Spleen (tissue), 11 donors: ENCODE measurements around the gene PA2G4. TPM values are rescaled to one million over a fixed set of nuclear protein-coding genes. Genes with fewer than 3 reads are reported as not detected.
A peak's percentile ranks its signal among the peaks of the same experiment; 100 is the strongest.

Experiments used
- DNase-seq: peaks from one replicate; pipeline ENCODE4 v3.0.0-alpha.2; 2020
- H3K27ac ChIP-seq, 8 donors: fragments of 200-600 bp; sonication (generic) in 7 of 8; 1 replicate in 4 of 8; 2 replicates in 4 of 8; pipeline versions ENCODE4 v1.5.0 to v1.8.0; 2016 to 2021; ENCODE audit warnings: inconsistent platforms in 4 of 8, mild to moderate bottlenecking in 4 of 8, moderate library complexity in 1 of 8
- H3K27me3 ChIP-seq, 7 donors: fragments of 200-600 bp; sonication (generic) in 6 of 7; replicated peaks in 1 of 7; 1 replicate in 4 of 7; 2 replicates in 3 of 7; pipeline versions ENCODE4 v1.5.0 to v1.8.0; 2016 to 2021; ENCODE audit warnings: inconsistent platforms in 3 of 7, mild to moderate bottlenecking in 1 of 7
- H3K36me3 ChIP-seq, 6 donors: fragments of 200-600 bp; sonication (generic) in 5 of 6; 1 replicate in 4 of 6; 2 replicates in 2 of 6; pipeline versions ENCODE4 v1.5.0 to v1.8.0; 2016 to 2021; ENCODE audit warnings: inconsistent platforms in 2 of 6
- H3K4me1 ChIP-seq, 6 donors: fragments of 200-600 bp; sonication (generic) in 5 of 6; 1 replicate in 3 of 6; 2 replicates in 3 of 6; pipeline versions ENCODE4 v1.5.0 to v1.8.0; 2016 to 2021; ENCODE audit warnings: inconsistent platforms in 3 of 6
- H3K4me3 ChIP-seq, 8 donors: fragments of 200-600 bp; sonication (generic) in 7 of 8; 1 replicate in 4 of 8; 2 replicates in 4 of 8; pipeline versions ENCODE4 v1.5.0 to v1.8.0; 2016 to 2021; ENCODE audit warnings: inconsistent platforms in 4 of 8, mild to moderate bottlenecking in 4 of 8, moderate library complexity in 2 of 8
- H3K9me3 ChIP-seq, 8 donors: fragments of 200-600 bp; sonication (generic) in 7 of 8; 1 replicate in 4 of 8; 2 replicates in 4 of 8; pipeline versions ENCODE4 v1.5.0 to v1.8.0; 2016 to 2021; ENCODE audit warnings: inconsistent platforms in 4 of 8
- POLR2A ChIP-seq, 3 donors: fragments of 450-650 bp; IDR thresholded peaks; one replicate each; pipeline ENCODE4 v1.5.1; 2017; ENCODE audit warnings: antibody characterized with exemption in 3 of 3, mild to moderate bottlenecking in 1 of 3
- POLR2AphosphoS5 ChIP-seq, 3 donors: sonication (generic); formaldehyde crosslinking; IDR thresholded peaks; one replicate each; pipeline ENCODE4 v1.5.1; 2017; ENCODE audit warnings: antibody characterized with exemption in 3 of 3
- WGBS, 5 donors: extraction: QIAGEN DNeasy Blood & Tissue Kit in 3 of 5; methylation state at CpG; one replicate each; pipeline versions ENCODE4 v1.1.5 to v1.1.7; 2013 to 2018; 5-methylcytosine and 5-hydroxymethylcytosine counted together
- intact Hi-C: fragments of 100-400 bp; cut with DNase I; formaldehyde crosslinking; loops from one replicate; pipeline ENCODE4 v1.15.0; 2023; ENCODE audit warnings: low total_unique reads
- polyA plus RNA-seq, 3 donors: library from polyadenylated mRNA; stranded (reverse); fragments of 200-250 nt; gene quantifications; one replicate each; pipeline ENCODE4 v1.2.1, GENCODE V29; 2013
- total RNA-seq, 7 donors: library from RNA; depleted of rRNA in 3 of 7; stranded (reverse); fragments of >200 nt in 3 of 7; fragmentation: NEBNext Ultra II Directional in 4 of 7; extraction: Animal tissue kit (Norgen Biotek cat#: 25700) in 4 of 7; gene quantifications; one replicate each; pipeline versions ENCODE4 v1.1.0 to v1.2.1, GENCODE V29; 2016 to 2021
- TF ChIP-seq, protein P1 (sequence below), 11 experiments: fragments of 200-600 bp in 7 of 11; fragments of 450-650 bp in 4 of 11; sonication (generic) in 4 of 11; IDR thresholded peaks in 8 of 11; conservative IDR thresholded peaks in 3 of 11; 1 replicate in 7 of 11; 2 replicates in 4 of 11; pipeline versions ENCODE4 v1.4.0 to v1.8.0; 2016 to 2021; ENCODE audit warnings: antibody characterized with exemption in 11 of 11, inconsistent platforms in 4 of 11, mild to moderate bottlenecking in 1 of 11
- donor health status: healthy with polysubstance abuse.
- donor health status: DM: no; HTN: no; CAD: no; lungs with moderate emphysema.
- donor health status: DM: no; HTN: no; CAD: no.
- donor health status: Bipolar disorder and iron deficiency.
- donor health status: healthy.
- donor health status: DM: no; HTN: no; CAD: no.
- donor health status: DM: yes; HTN: yes; CAD: no.

Gene PA2G4
- total and polyA plus RNA-seq, 10 donors: 52.8 to 92.8 (median 73.4) TPM

DNA sequence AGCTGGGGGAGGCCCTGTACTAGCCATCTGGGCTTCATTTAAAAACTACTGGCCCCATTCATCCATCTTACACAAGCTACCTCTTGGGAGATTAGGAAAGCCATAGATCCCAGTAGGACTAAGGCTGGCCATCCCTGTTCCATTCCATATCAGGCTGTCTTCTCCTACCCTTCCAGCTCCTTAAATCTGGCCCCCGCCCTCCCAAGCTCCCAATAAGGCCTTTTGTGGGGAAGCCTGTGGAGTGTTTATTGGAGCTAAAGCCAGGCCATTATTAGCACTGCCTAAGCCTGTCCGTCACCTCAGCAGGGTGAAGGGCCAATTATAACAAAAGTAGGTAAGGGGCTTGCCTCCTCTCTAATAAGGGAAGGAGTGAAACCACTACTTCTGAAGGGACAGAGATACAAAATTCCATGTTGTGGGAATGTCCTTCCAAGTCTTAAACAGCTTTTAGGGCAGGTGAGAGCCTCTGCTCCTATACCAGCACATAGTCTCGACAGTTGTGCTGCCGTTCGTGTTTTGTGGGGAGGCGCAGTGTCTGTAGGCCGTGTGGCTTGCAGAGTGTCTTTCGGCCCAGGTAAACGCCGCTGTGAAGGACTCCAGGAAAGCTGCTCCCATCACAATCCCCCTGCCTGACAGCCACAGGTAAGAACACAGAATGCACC, 57.5 kb downstream of the PA2G4 start:
- H3K27ac ChIP-seq: peak overlapping the region in 4 of 8 donors; percentile 95 to 99 (median 98)
- intact Hi-C loops: no loop called here
- WGBS, 5 donors: 76 to 90% (median 84%) methylated on average over 10 of the region's 10 CpGs
- no peak for DNase-seq
- no peaks in the 10 kb centered on the region for H3K27me3 ChIP-seq
- peaks cover 20 to 59% (median 49%) of the 10 kb centered on the region in 6 donors for H3K4me1 ChIP-seq
- H3K36me3 ChIP-seq: peaks cover 0 to 75% (median 72%) of the 10 kb centered on the region in 6 donors
- H3K4me3 ChIP-seq: peak overlapping the region in 2 of 8 donors; percentile 68 to 88
- TF ChIP-seq POLR2AphosphoS5 (IDR thresholded peaks at IDR 0.05) (no peak), POLR2A (IDR thresholded peaks at IDR 0.05) (no peak)
- TF ChIP-seq, protein P1, sequence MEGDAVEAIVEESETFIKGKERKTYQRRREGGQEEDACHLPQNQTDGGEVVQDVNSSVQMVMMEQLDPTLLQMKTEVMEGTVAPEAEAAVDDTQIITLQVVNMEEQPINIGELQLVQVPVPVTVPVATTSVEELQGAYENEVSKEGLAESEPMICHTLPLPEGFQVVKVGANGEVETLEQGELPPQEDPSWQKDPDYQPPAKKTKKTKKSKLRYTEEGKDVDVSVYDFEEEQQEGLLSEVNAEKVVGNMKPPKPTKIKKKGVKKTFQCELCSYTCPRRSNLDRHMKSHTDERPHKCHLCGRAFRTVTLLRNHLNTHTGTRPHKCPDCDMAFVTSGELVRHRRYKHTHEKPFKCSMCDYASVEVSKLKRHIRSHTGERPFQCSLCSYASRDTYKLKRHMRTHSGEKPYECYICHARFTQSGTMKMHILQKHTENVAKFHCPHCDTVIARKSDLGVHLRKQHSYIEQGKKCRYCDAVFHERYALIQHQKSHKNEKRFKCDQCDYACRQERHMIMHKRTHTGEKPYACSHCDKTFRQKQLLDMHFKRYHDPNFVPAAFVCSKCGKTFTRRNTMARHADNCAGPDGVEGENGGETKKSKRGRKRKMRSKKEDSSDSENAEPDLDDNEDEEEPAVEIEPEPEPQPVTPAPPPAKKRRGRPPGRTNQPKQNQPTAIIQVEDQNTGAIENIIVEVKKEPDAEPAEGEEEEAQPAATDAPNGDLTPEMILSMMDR (IDR thresholded peaks at IDR 0.05 in 8 of 11, conservative IDR thresholded peaks at IDR 0.05 in 3 of 11): no peak
- H3K9me3 ChIP-seq: no peaks in the 10 kb centered on the region

DNA sequence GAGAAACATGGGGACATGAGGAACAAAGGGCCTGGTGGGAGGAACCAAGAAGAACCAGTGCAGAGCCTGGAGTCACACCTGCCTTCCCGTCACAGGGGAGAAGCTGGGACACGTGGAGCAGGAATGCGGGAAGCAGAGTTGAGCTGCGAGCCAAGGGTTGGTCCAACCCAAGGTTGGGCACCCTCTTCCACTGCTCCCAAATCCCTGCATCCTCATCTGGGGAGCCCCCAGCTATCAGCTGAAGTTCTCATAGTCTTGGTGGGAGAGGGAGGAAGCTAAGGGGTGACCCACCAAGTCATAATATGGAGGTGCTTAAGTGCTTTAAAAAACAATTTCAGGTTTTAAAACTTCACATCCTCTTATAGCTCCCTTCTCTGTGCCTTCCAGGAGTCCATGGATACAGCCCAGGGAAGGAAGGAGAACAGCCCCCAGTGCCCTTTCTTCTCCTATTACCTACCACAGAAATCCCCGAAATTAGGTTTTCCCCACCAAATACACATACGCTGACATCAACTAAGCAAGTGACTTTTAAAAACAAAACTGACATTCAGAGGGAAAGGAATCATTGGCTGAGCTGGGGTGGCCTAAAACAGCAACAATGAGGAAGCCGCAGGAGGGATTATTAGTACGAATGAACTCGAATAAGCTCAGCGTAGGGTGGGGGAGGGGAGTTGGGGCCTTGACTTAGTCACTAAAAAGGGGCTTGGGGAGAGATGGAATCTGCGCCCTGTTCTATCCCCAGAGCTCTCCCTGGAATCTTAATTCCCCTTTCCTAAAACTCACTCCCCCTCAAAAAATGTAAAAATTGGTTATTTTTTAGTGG, 58.3 kb downstream of the PA2G4 start:
- no peaks in the 10 kb centered on the region for H3K9me3 ChIP-seq
- TF ChIP-seq POLR2A (IDR thresholded peaks at IDR 0.05) (no peak), POLR2AphosphoS5 (IDR thresholded peaks at IDR 0.05) (peak; percentile 44 to 67 (median 57))
- TF ChIP-seq, protein P1 (IDR thresholded peaks at IDR 0.05 in 8 of 11, conservative IDR thresholded peaks at IDR 0.05 in 3 of 11): no peak
- H3K27me3 ChIP-seq: no peaks in the 10 kb centered on the region
- H3K27ac ChIP-seq: peak overlapping the region in 3 of 8 donors; percentile 36 to 99 (median 95)
- H3K4me1 ChIP-seq: peaks cover 19 to 50% (median 40%) of the 10 kb centered on the region in 6 donors
- no peak for DNase-seq
- 63 to 82% (median 77%) methylated on average over 11 of the region's 11 CpGs for WGBS, 5 donors
- intact Hi-C loops: no loop called here
- peaks cover 0 to 84% (median 80%) of the 10 kb centered on the region in 6 donors for H3K36me3 ChIP-seq
- H3K4me3 ChIP-seq: no peak overlapping the region

Other genes with a start within 250 kb of the PA2G4 start
- gene PYM1, start 176.7 kb upstream of the PA2G4 start, total RNA-seq: 10 to 100 TPM; 26.7 to 40.7 (median 36.6) TPM
- 10 to 100 TPM; 48.3 to 54.0 (median 51.2) TPM for gene PYM1, start 176.7 kb upstream of the PA2G4 start, polyA plus RNA-seq
- gene DGKA, start 173.4 kb upstream of the PA2G4 start, total RNA-seq: 100 to 1,000 TPM; 132 to 261 (median 197) TPM
- gene DGKA, start 173.4 kb upstream of the PA2G4 start, polyA plus RNA-seq: 100 to 1,000 TPM in 2 of 3 donors, 10 to 100 TPM in 1; 73.8 to 136 (median 105) TPM
- 1 to 10 TPM in 3 of 7 donors, under 1 TPM in 4; 0.44 to 1.6 (median 0.85) TPM for gene PMEL, start 138.5 kb upstream of the PA2G4 start, total RNA-seq
- under 1 TPM; 0.15 to 0.50 (median 0.29) TPM for gene PMEL, start 138.5 kb upstream of the PA2G4 start, polyA plus RNA-seq
- 10 to 100 TPM; 21.4 to 46.6 (median 30.9) TPM for gene CDK2, start 137.7 kb upstream of the PA2G4 start, total RNA-seq
- gene CDK2, start 137.7 kb upstream of the PA2G4 start, polyA plus RNA-seq: 10 to 100 TPM; 11.9 to 16.2 (median 12.9) TPM
- gene RAB5B, start 130.5 kb upstream of the PA2G4 start, total RNA-seq: 100 to 1,000 TPM in 1 of 7 donors, 10 to 100 TPM in 6; 70.5 to 101 (median 94.4) TPM
- 10 to 100 TPM; 30.9 to 48.4 (median 35.1) TPM for gene RAB5B, start 130.5 kb upstream of the PA2G4 start, polyA plus RNA-seq
- gene SUOX, start 107.3 kb upstream of the PA2G4 start, total RNA-seq: 10 to 100 TPM; 13.1 to 29.1 (median 19.8) TPM
- 1 to 10 TPM; 6.0 to 8.1 (median 6.1) TPM for gene SUOX, start 107.3 kb upstream of the PA2G4 start, polyA plus RNA-seq
- 1 to 10 TPM; 3.1 to 9.3 (median 6.2) TPM for gene IKZF4, start 83.5 kb upstream of the PA2G4 start, total RNA-seq
- 1 to 10 TPM in 2 of 3 donors, under 1 TPM in 1; 0.80 to 1.6 (median 1.4) TPM for gene IKZF4, start 83.5 kb upstream of the PA2G4 start, polyA plus RNA-seq
- 100 to 1,000 TPM in 3 of 7 donors, 10 to 100 TPM in 4; 15.3 to 674 (median 76.8) TPM for gene RPS26, start 62.6 kb upstream of the PA2G4 start, total RNA-seq
- gene RPS26, start 62.6 kb upstream of the PA2G4 start, polyA plus RNA-seq: 1,000 to 10,000 TPM; 1,592 to 2,958 (median 1,751) TPM
- 1 to 10 TPM in 1 of 7 donors, under 1 TPM in 3, not detected in 3; 0.47 to 1.4 (median 0.72) TPM for gene ERBB3, start 24.4 kb upstream of the PA2G4 start, total RNA-seq
- 1 to 10 TPM in 1 of 3 donors, under 1 TPM in 2; 0.17 to 2.0 (median 0.23) TPM for gene ERBB3, start 24.4 kb upstream of the PA2G4 start, polyA plus RNA-seq
- 1,000 to 10,000 TPM; 2,138 to 3,021 (median 2,534) TPM for gene RPL41, start 12.1 kb downstream of the PA2G4 start, total RNA-seq
- gene RPL41, start 12.1 kb downstream of the PA2G4 start, polyA plus RNA-seq: 1,000 to 10,000 TPM; 7,053 to 9,352 (median 7,491) TPM
- 10 to 100 TPM in 4 of 7 donors, 1 to 10 TPM in 3; 7.4 to 13.6 (median 10.5) TPM for gene ZC3H10, start 13.7 kb downstream of the PA2G4 start, total RNA-seq
- gene ZC3H10, start 13.7 kb downstream of the PA2G4 start, polyA plus RNA-seq: 1 to 10 TPM; 1.5 to 4.0 (median 2.5) TPM
- gene ESYT1, start 23.7 kb downstream of the PA2G4 start, total RNA-seq: 100 to 1,000 TPM in 6 of 7 donors, 10 to 100 TPM in 1; 89.0 to 112 (median 107) TPM
- 10 to 100 TPM; 20.2 to 39.8 (median 33.2) TPM for gene ESYT1, start 23.7 kb downstream of the PA2G4 start, polyA plus RNA-seq
- gene MYL6B, start 48.0 kb downstream of the PA2G4 start, total RNA-seq: 100 to 1,000 TPM in 1 of 7 donors, 10 to 100 TPM in 6; 17.1 to 101 (median 35.7) TPM
- 10 to 100 TPM; 50.1 to 69.1 (median 57.0) TPM for gene MYL6B, start 48.0 kb downstream of the PA2G4 start, polyA plus RNA-seq
- gene MYL6, start 53.8 kb downstream of the PA2G4 start, total RNA-seq: 1,000 to 10,000 TPM; 1,063 to 1,656 (median 1,218) TPM
- gene MYL6, start 53.8 kb downstream of the PA2G4 start, polyA plus RNA-seq: 1,000 to 10,000 TPM; 1,480 to 3,098 (median 2,131) TPM
- 100 to 1,000 TPM in 4 of 7 donors, 10 to 100 TPM in 3; 73.7 to 121 (median 101) TPM for gene SMARCC2, start 84.9 kb downstream of the PA2G4 start, total RNA-seq
- gene SMARCC2, start 84.9 kb downstream of the PA2G4 start, polyA plus RNA-seq: 10 to 100 TPM in 1 of 3 donors, 1 to 10 TPM in 2; 8.5 to 24.7 (median 9.4) TPM
- gene RNF41, start 117.4 kb downstream of the PA2G4 start, total RNA-seq: 10 to 100 TPM; 38.5 to 56.1 (median 47.6) TPM
- 10 to 100 TPM; 13.2 to 21.0 (median 15.8) TPM for gene RNF41, start 117.4 kb downstream of the PA2G4 start, polyA plus RNA-seq
- gene NABP2, start 119.8 kb downstream of the PA2G4 start, total RNA-seq: 10 to 100 TPM; 13.4 to 21.3 (median 18.4) TPM
- gene NABP2, start 119.8 kb downstream of the PA2G4 start, polyA plus RNA-seq: 10 to 100 TPM; 19.7 to 24.6 (median 23.1) TPM
- gene SLC39A5, start 125.5 kb downstream of the PA2G4 start, total RNA-seq: 1 to 10 TPM in 1 of 7 donors, under 1 TPM in 2, not detected in 4; 0.44 to 1.3 (median 0.92) TPM
- under 1 TPM; 0.18 to 0.63 (median 0.22) TPM for gene SLC39A5, start 125.5 kb downstream of the PA2G4 start, polyA plus RNA-seq
- gene ANKRD52, start 153.8 kb downstream of the PA2G4 start, total RNA-seq: 10 to 100 TPM; 16.6 to 35.2 (median 27.5) TPM
- 1 to 10 TPM; 2.2 to 9.5 (median 2.8) TPM for gene ANKRD52, start 153.8 kb downstream of the PA2G4 start, polyA plus RNA-seq
- 10 to 100 TPM; 13.9 to 37.3 (median 19.6) TPM for gene COQ10A, start 162.4 kb downstream of the PA2G4 start, total RNA-seq
- gene COQ10A, start 162.4 kb downstream of the PA2G4 start, polyA plus RNA-seq: 10 to 100 TPM; 18.7 to 32.7 (median 21.9) TPM
- 100 to 1,000 TPM; 115 to 141 (median 132) TPM for gene CS, start 195.8 kb downstream of the PA2G4 start, total RNA-seq
- 10 to 100 TPM; 35.6 to 45.8 (median 36.6) TPM for gene CS, start 195.8 kb downstream of the PA2G4 start, polyA plus RNA-seq
- gene CNPY2, start 211.4 kb downstream of the PA2G4 start, total RNA-seq: 10 to 100 TPM; 63.0 to 79.7 (median 71.9) TPM
- 10 to 100 TPM; 81.9 to 86.9 (median 86.7) TPM for gene CNPY2, start 211.4 kb downstream of the PA2G4 start, polyA plus RNA-seq
- gene PAN2, start 229.4 kb downstream of the PA2G4 start, total RNA-seq: 100 to 1,000 TPM in 4 of 7 donors, 10 to 100 TPM in 3; 47.4 to 132 (median 100) TPM
- 10 to 100 TPM; 34.8 to 56.5 (median 54.4) TPM for gene PAN2, start 229.4 kb downstream of the PA2G4 start, polyA plus RNA-seq
- 1 to 10 TPM; 1.1 to 4.5 (median 2.0) TPM for gene IL23A, start 234.3 kb downstream of the PA2G4 start, total RNA-seq
- 1 to 10 TPM; 1.8 to 4.0 (median 3.6) TPM for gene IL23A, start 234.3 kb downstream of the PA2G4 start, polyA plus RNA-seq